Keratinocyte (primary cell): ENCODE measurements around the gene NLRP10. TPM values are rescaled to one million over a fixed set of nuclear protein-coding genes. Genes with fewer than 3 reads are reported as not detected.

ENCODE experiments used
- DNase-seq: peaks from one replicate; pipeline ENCODE4 v3.0.0-alpha.2; 2011; ENCODE audit warnings: low read depth, missing footprints, low spot score
- FAIRE-seq: peaks from 2 replicates; lab custom pipeline; 2011; peaks lifted over from hg19 to GRCh38; lab: Jason Lieb, UNC
- H2AFZ ChIP-seq: 2 replicates; pipeline ENCODE4 v1.6.0; 2012; ENCODE audit warnings: low read length, control low read depth, inconsistent platforms; ENCODE audit not compliant: control insufficient read depth
- H3K27ac ChIP-seq: 2 replicates; pipeline ENCODE4 v1.5.1; 2011; ENCODE audit warnings: low read length; ENCODE audit not compliant: control insufficient read depth, insufficient read depth
- H3K27me3 ChIP-seq: 3 replicates; pipeline ENCODE4 v1.6.0; 2011; ENCODE audit warnings: low read length; ENCODE audit not compliant: control insufficient read depth, insufficient read depth; ENCODE audit errors: extremely low read depth
- H3K36me3 ChIP-seq, 2 experiments: 2 replicates in 1 of 2; 3 replicates in 1 of 2; pipeline ENCODE4 v1.5.1; 2011; ENCODE audit warnings: low read length in 2 of 2, mild to moderate bottlenecking in 1 of 2; ENCODE audit not compliant: control insufficient read depth in 2 of 2, insufficient read depth in 2 of 2; ENCODE audit errors: extremely low read depth in 1 of 2
- H3K4me1 ChIP-seq: 3 replicates; pipeline ENCODE4 v1.5.1; 2011; ENCODE audit warnings: low read length; ENCODE audit not compliant: control insufficient read depth, insufficient read depth; ENCODE audit errors: extremely low read depth
- H3K4me2 ChIP-seq: 3 replicates; pipeline ENCODE4 v1.6.0; 2011; ENCODE audit warnings: low read depth, low read length; ENCODE audit not compliant: control insufficient read depth, insufficient read depth; ENCODE audit errors: extremely low read depth
- H3K4me3 ChIP-seq, 3 experiments: fragments of 200-600 bp in 1 of 3; sonication (generic) in 1 of 3; 2 replicates in 2 of 3; 3 replicates in 1 of 3; pipeline ENCODE4 v1.5.1; 2011 to 2016; ENCODE audit warnings: low read length in 3 of 3, mild to moderate bottlenecking in 3 of 3, control low read depth in 2 of 3, inconsistent platforms in 1 of 3, low read depth in 1 of 3, mixed read lengths in 1 of 3, mixed run types in 1 of 3, moderate library complexity in 1 of 3; ENCODE audit not compliant: control insufficient read depth in 2 of 3, insufficient read depth in 2 of 3; ENCODE audit errors: extremely low read depth in 1 of 3
- H3K79me2 ChIP-seq: 2 replicates; pipeline ENCODE4 v1.6.0; 2012; ENCODE audit warnings: low read length; ENCODE audit not compliant: control insufficient read depth, insufficient read depth
- H3K9ac ChIP-seq: 3 replicates; pipeline ENCODE4 v1.6.0; 2011; ENCODE audit warnings: low read length; ENCODE audit not compliant: control insufficient read depth, insufficient read depth; ENCODE audit errors: extremely low read depth
- H3K9me1 ChIP-seq: 3 replicates; pipeline ENCODE4 v1.6.0; 2011; ENCODE audit warnings: low read length; ENCODE audit not compliant: control insufficient read depth, insufficient read depth; ENCODE audit errors: extremely low read depth
- H3K9me3 ChIP-seq: 2 replicates; pipeline ENCODE4 v1.5.1; 2012; ENCODE audit warnings: low read depth, low read length; ENCODE audit not compliant: control insufficient read depth
- H4K20me1 ChIP-seq: 3 replicates; pipeline ENCODE4 v1.6.0; 2011; ENCODE audit warnings: low read length; ENCODE audit not compliant: control insufficient read depth, insufficient read depth; ENCODE audit errors: extremely low read depth
- EZH2 ChIP-seq: IDR thresholded peaks from one replicate; pipeline ENCODE4 v1.6.1; 2012; ENCODE audit warnings: inconsistent platforms, mild to moderate bottlenecking, low read length, moderate library complexity
- dilution Hi-C: fragments of 300-500 bp; cut with MboI; formaldehyde crosslinking; loops from one replicate; pipeline ENCODE4 v1.7.0; 2020; ENCODE audit warnings: low sequenced_read_pairs; ENCODE audit not compliant: extremely low pct_ligation_motif_present
- polyA plus RNA-seq, 5 experiments: library from polyadenylated mRNA; depleted of rRNA in 3 of 5; stranded (reverse) in 3 of 5; stranded (forward) in 1 of 5; unstranded in 1 of 5; fragments of >200 nt; gene quantifications; 1 replicate in 1 of 5; 2 replicates in 3 of 5; 3 replicates in 1 of 5; pipeline versions ENCODE4 v1.2.1 to v1.2.3, GENCODE V29; 2011 to 2012; ENCODE audit warnings: missing spikeins in 2 of 5, low read depth in 1 of 5, low replicate concordance in 1 of 5
- TF ChIP-seq, protein P1 (sequence below), 3 experiments: IDR thresholded peaks in 1 of 3; conservative IDR thresholded peaks in 1 of 3; optimal IDR thresholded peaks in 1 of 3; 2 replicates in 2 of 3; 3 replicates in 1 of 3; pipeline versions ENCODE3 to v1.5.1; 2011; ENCODE audit warnings: low read length in 3 of 3, mild to moderate bottlenecking in 3 of 3, moderate library complexity in 2 of 3, control low read depth in 1 of 3, inconsistent platforms in 1 of 3; ENCODE audit not compliant: insufficient read depth in 2 of 3; ENCODE audit errors: extremely low read depth in 1 of 3

NLRP10 gene
- polyA plus RNA-seq, 1 donor (not counting 4 experiments of a cell fraction or from before 2014, with no cell fraction given) = 7.1 TPM

- Histone ChIP-seq H2AFZ (no peak overlapping the region), H3K4me3 (no peak overlapping the region), H3K27ac (no peak overlapping the region), H3K9me3 (no peaks in the 10 kb centered on the region), H3K4me1 (no peaks in the 10 kb centered on the region), H3K36me3 (no peaks in the 10 kb centered on the region), H3K27me3 (peaks cover 3% of the 10 kb centered on the region), H3K9ac (no peak overlapping the region), H4K20me1 (no peaks in the 10 kb centered on the region), H3K9me1 (no peaks in the 10 kb centered on the region), H3K4me2 (no peak overlapping the region), H3K79me2 (no peaks in the 10 kb centered on the region)
- TF ChIP-seq, protein P1, sequence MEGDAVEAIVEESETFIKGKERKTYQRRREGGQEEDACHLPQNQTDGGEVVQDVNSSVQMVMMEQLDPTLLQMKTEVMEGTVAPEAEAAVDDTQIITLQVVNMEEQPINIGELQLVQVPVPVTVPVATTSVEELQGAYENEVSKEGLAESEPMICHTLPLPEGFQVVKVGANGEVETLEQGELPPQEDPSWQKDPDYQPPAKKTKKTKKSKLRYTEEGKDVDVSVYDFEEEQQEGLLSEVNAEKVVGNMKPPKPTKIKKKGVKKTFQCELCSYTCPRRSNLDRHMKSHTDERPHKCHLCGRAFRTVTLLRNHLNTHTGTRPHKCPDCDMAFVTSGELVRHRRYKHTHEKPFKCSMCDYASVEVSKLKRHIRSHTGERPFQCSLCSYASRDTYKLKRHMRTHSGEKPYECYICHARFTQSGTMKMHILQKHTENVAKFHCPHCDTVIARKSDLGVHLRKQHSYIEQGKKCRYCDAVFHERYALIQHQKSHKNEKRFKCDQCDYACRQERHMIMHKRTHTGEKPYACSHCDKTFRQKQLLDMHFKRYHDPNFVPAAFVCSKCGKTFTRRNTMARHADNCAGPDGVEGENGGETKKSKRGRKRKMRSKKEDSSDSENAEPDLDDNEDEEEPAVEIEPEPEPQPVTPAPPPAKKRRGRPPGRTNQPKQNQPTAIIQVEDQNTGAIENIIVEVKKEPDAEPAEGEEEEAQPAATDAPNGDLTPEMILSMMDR (optimal IDR thresholded peaks at IDR 0.05 in 1 of 3, IDR thresholded peaks at IDR 0.05 in 1 of 3, conservative IDR thresholded peaks at IDR 0.05 in 1 of 3; ENCODE audit: extremely low read depth in 1 of 3, insufficient read depth in 2 of 3, low read length in 3 of 3) = no peak
- no peak for TF ChIP-seq EZH2
- FAIRE-seq (no peak), DNase-seq (no peak)
- dilution Hi-C loops = no loop called here
These were observed 10.1 kb downstream of the NLRP10 start for GRCh38 chr11:7955191-7955590.

DNA sequence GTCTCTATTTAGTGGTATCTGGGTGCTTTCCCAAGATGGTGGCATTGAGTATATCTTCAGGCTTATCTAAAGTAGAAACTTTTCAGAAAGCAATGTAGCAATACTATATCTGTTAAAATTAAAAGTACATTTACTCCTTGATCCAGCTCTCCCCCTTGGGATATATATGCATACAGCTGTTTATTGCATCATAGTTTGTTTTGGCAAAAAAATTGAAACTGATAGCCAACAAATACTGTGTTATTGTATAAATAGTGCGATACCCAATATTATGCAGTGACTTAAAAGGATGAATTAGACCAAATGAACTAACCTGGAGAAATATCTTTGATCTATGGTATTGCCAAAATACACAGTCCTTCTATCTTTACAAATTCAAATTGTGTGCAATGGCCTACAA is 15.3 kb downstream of the NLRP10 start:
- FAIRE-seq = no peak
- no peak overlapping the region for H3K4me3 ChIP-seq

More for the DNA sequence above, 15.3 kb downstream of the NLRP10 start:
- Histone ChIP-seq H3K27ac (no peak overlapping the region), H3K79me2 (no peaks in the 10 kb centered on the region), H2AFZ (no peak overlapping the region), H3K9me1 (no peaks in the 10 kb centered on the region), H3K9ac (no peak overlapping the region), H3K4me1 (peaks cover 2% of the 10 kb centered on the region), H3K4me2 (no peak overlapping the region), H4K20me1 (no peaks in the 10 kb centered on the region), H3K36me3 (no peaks in the 10 kb centered on the region), H3K27me3 (no peaks in the 10 kb centered on the region), H3K9me3 (no peaks in the 10 kb centered on the region)
- dilution Hi-C loops = no loop called here
- TF ChIP-seq EZH2 = no peak
- TF ChIP-seq, protein P1 (optimal IDR thresholded peaks at IDR 0.05 in 1 of 3, IDR thresholded peaks at IDR 0.05 in 1 of 3, conservative IDR thresholded peaks at IDR 0.05 in 1 of 3; ENCODE audit: extremely low read depth in 1 of 3, insufficient read depth in 2 of 3, low read length in 3 of 3) = no peak
- no peak for DNase-seq
